HepG2 (cell line): ENCODE measurements around the gene CALM1. TPM values are rescaled to one million over a fixed set of nuclear protein-coding genes. Genes with fewer than 3 reads are reported as not detected.

Experiments used
- CENPBD1 ChIP-seq: sonication (generic); formaldehyde crosslinking; IDR thresholded peaks from 2 replicates; pipeline ENCODE4 v1.8.0; 2022; ENCODE audit warnings: missing genetic modification reagents, low read depth, mild to moderate bottlenecking, borderline replicate concordance
- ELF3 ChIP-seq: IDR thresholded peaks from 2 replicates; pipeline ENCODE4 v1.6.1; 2016; ENCODE audit warnings: missing genetic modification reagents, missing compliant biosample characterization
- FOXA3 ChIP-seq: IDR thresholded peaks from 2 replicates; pipeline ENCODE4 v1.6.1; 2016; ENCODE audit warnings: missing genetic modification reagents, missing compliant biosample characterization
- FOXO1 ChIP-seq: sonication (generic); formaldehyde crosslinking; IDR thresholded peaks from 2 replicates; pipeline ENCODE4 v1.4.0; 2020; ENCODE audit warnings: missing genetic modification reagents
- FUBP1 ChIP-seq: sonication (generic); formaldehyde crosslinking; IDR thresholded peaks from 2 replicates; pipeline ENCODE4 v1.5.1; 2020; ENCODE audit warnings: missing genetic modification reagents, mild to moderate bottlenecking, borderline replicate concordance
- HOXA3 ChIP-seq: sonication (generic); formaldehyde crosslinking; IDR thresholded peaks from 2 replicates; pipeline ENCODE4 v1.5.0; 2020; ENCODE audit warnings: missing genetic modification reagents
- KDM1A ChIP-seq: IDR thresholded peaks from 2 replicates; pipeline ENCODE4 v1.6.1; 2016; ENCODE audit warnings: missing compliant biosample characterization
- MAFK ChIP-seq, 2 experiments: IDR thresholded peaks in 1 of 2; conservative IDR thresholded peaks in 1 of 2; 2 replicates each; pipeline ENCODE4 v1.6.1; 2011; ENCODE audit warnings: improper control_type of control experiment in 2 of 2, low read length in 2 of 2
- MATR3 ChIP-seq: sonication (generic); formaldehyde crosslinking; IDR thresholded peaks from 2 replicates; pipeline ENCODE4 v1.4.0; 2020; ENCODE audit warnings: missing genetic modification reagents
- MLLT10 ChIP-seq: sonication (generic); formaldehyde crosslinking; IDR thresholded peaks from 2 replicates; pipeline ENCODE4 v1.4.0; 2020; ENCODE audit warnings: missing genetic modification reagents
- MTF2 ChIP-seq: sonication (generic); formaldehyde crosslinking; IDR thresholded peaks from 2 replicates; pipeline ENCODE4 v1.5.0; 2020; ENCODE audit warnings: missing genetic modification reagents, borderline replicate concordance
- RELA ChIP-seq: sonication (generic); formaldehyde crosslinking; IDR thresholded peaks from 2 replicates; pipeline ENCODE4 v1.4.0; 2020; ENCODE audit warnings: missing genetic modification reagents
- SETDB1 ChIP-seq: sonication (generic); formaldehyde crosslinking; IDR thresholded peaks from 2 replicates; pipeline ENCODE4 v1.5.1; 2020; ENCODE audit warnings: missing genetic modification reagents, mild to moderate bottlenecking, borderline replicate concordance
- TBX3 ChIP-seq: fragments of 450-650 bp; IDR thresholded peaks from 2 replicates; pipeline ENCODE4 v1.6.1; 2017; ENCODE audit warnings: antibody characterized with exemption, mild to moderate bottlenecking, inconsistent platforms, borderline replicate concordance
- TEF ChIP-seq: sonication (generic); formaldehyde crosslinking; IDR thresholded peaks from 2 replicates; pipeline ENCODE4 v1.5.0; 2020; ENCODE audit warnings: missing genetic modification reagents
- TERF1 ChIP-seq: sonication (generic); formaldehyde crosslinking; IDR thresholded peaks from 2 replicates; pipeline ENCODE4 v1.8.0; 2022; ENCODE audit warnings: mild to moderate bottlenecking, missing genetic modification reagents, moderate library complexity
- TOPORS ChIP-seq: sonication (generic); formaldehyde crosslinking; IDR thresholded peaks from 2 replicates; pipeline ENCODE4 v1.8.0; 2023; ENCODE audit warnings: mild to moderate bottlenecking, missing genetic modification reagents
- ZBTB20 ChIP-seq: sonication (generic); formaldehyde crosslinking; IDR thresholded peaks from 2 replicates; pipeline ENCODE4 v1.8.1; 2023; ENCODE audit warnings: missing genetic modification reagents, low read depth, mild to moderate bottlenecking, borderline replicate concordance
- ZFY ChIP-seq: sonication (generic); formaldehyde crosslinking; IDR thresholded peaks from 2 replicates; pipeline ENCODE4 v1.4.0; 2020; ENCODE audit warnings: missing genetic modification reagents
- ZNF34 ChIP-seq: sonication (generic); formaldehyde crosslinking; IDR thresholded peaks from 2 replicates; pipeline ENCODE4 v1.4.0; 2020; ENCODE audit warnings: mild to moderate bottlenecking, missing genetic modification reagents, borderline replicate concordance
- ZNF639 ChIP-seq: conservative IDR thresholded peaks from 2 replicates; pipeline ENCODE4 v1.6.1; 2018; ENCODE audit warnings: missing genetic modification reagents
- ZNF782 ChIP-seq: sonication (generic); formaldehyde crosslinking; IDR thresholded peaks from 2 replicates; pipeline ENCODE4 v1.4.0; 2020; ENCODE audit warnings: missing genetic modification reagents, mild to moderate bottlenecking, borderline replicate concordance
- ZNF850 ChIP-seq: sonication (generic); formaldehyde crosslinking; conservative IDR thresholded peaks from 2 replicates; pipeline ENCODE4 v1.9.0; 2021; ENCODE audit warnings: mild to moderate bottlenecking, missing genetic modification reagents
- ZSCAN29 ChIP-seq: sonication (generic); formaldehyde crosslinking; conservative IDR thresholded peaks from 2 replicates; pipeline ENCODE4 v1.4.0; 2020; ENCODE audit warnings: mild to moderate bottlenecking, missing genetic modification reagents
- polyA plus RNA-seq, 8 experiments: library from polyadenylated mRNA; depleted of rRNA in 3 of 8; stranded (reverse) in 7 of 8; unstranded in 1 of 8; fragments of >200 nt; fragmentation: Illumina TruSeq in 4 of 8; extraction: Trizol in 4 of 8; gene quantifications; 2 replicates each; pipeline versions ENCODE4 v1.2.1 to v1.2.3, GENCODE V29; 2011 to 2016; ENCODE audit warnings: low read depth in 4 of 8, missing spikeins in 1 of 8, mixed read lengths in 1 of 8; ENCODE audit not compliant: insufficient read depth in 1 of 8
- total RNA-seq, 5 experiments: library from RNA; depleted of rRNA; stranded (reverse); fragments of >200 nt; fragmentation: Illumina TruSeq; extraction: Trizol; gene quantifications; 2 replicates each; pipeline ENCODE4 v1.2.3, GENCODE V29; 2016; ENCODE audit warnings: low read depth in 1 of 5

Gene CALM1
- total and polyA plus RNA-seq, 2 of the 13 experiments (the other 11 are each of a cell fraction or from before 2014, with no cell fraction given) = 110 to 238 TPM

- TF ChIP-seq ZNF639 (CRISPR knock-in tag) (no peak; the same call in 1 of the 2 replicates), FUBP1 (CRISPR knock-in tag) (no peak), CENPBD1 (no peak), ZFY (peak; percentile 93), FOXO1 (CRISPR knock-in tag) (peak; percentile 59), ZNF34 (0 out of 2 replicates have a peak, but pooled peaks have one; percentile 42), TBX3 (no peak), TOPORS (CRISPR knock-in tag) (peak; percentile 77; the same call in 1 of the 2 replicates), MATR3 (CRISPR knock-in tag) (no peak), KDM1A (CRISPR knock-in tag) (no peak), FOXA3 (CRISPR knock-in tag) (peak; percentile 50), TERF1 (CRISPR knock-in tag) (no peak), MAFK (conservative IDR thresholded peaks at IDR 0.05 in 1 of 2, IDR thresholded peaks at IDR 0.05 in 1 of 2; ENCODE audit: low read length in 2 of 2) (no peak), HOXA3 (CRISPR knock-in tag) (peak; percentile 96), SETDB1 (no peak), TEF (CRISPR knock-in tag) (no peak; the same call in none of the 2 replicates), RELA (peak; percentile 74; the same call in 1 of the 2 replicates), ZNF782 (CRISPR knock-in tag) (0 out of 2 replicates have a peak, but pooled peaks have one; percentile 90), MTF2 (peak; percentile 63; the same call in 1 of the 2 replicates), ZNF850 (CRISPR knock-in tag) (0 out of 2 replicates have a peak, but pooled peaks have one; percentile 46), ZBTB20 (0 out of 2 replicates have a peak, but pooled peaks have one; percentile 40), ELF3 (peak; percentile 83), MLLT10 (no peak), ZSCAN29 (CRISPR knock-in tag) (no peak)
Measured at GRCh38 chr14:90396341-90397339, at the start of gene CALM1 (continued).
